ENCODE results near the gene ZFP36L2. TPM values are rescaled to one million over a fixed set of nuclear protein-coding genes. Genes with fewer than 3 reads are reported as not detected.

ZFP36L2 gene
- total and polyA plus RNA-seq, 9 of the 15 experiments (the other 6 are each of a cell fraction or from before 2014, with no cell fraction given): 4.1 to 60.6 (median 20.3) TPM

DNA sequence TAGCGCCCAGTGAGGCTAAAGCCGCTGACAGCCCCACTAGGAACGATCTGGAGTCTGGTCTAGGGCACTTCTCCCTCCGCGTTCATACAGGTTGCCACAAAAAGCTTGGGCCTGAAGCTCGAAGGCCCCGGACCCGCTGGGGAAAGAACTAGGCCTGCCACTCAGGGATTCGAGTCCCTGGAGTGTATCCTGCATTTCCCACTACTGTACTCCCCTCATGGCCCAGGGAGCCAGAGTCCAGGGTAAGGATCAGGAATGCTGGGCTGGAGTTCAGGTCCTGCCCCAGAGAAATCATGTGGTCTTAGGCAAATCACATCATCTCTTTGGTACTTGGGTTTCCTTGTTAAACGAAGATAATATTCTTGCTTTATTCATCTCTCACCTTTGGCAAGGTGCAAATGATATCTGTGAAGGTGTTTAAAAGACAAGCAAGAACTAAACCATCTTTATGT, 1.4 kb upstream of the ZFP36L2 start (continued):
- TF ChIP-seq ZKSCAN1 (IDR thresholded peaks at IDR 0.05; ENCODE audit: low read depth, low read length) (0 out of 2 replicates have a peak, but pooled peaks have one; percentile 47), SREBF1 (IDR thresholded peaks at IDR 0.05; ENCODE audit: borderline replicate concordance, low read depth, low read length) (no peak), MTA1 (IDR thresholded peaks at IDR 0.05; ENCODE audit: borderline replicate concordance) (no peak), RFX7 (CRISPR knock-in tag; IDR thresholded peaks at IDR 0.05) (no peak), FOXJ3 (CRISPR knock-in tag; IDR thresholded peaks at IDR 0.05) (no peak), SOX6 (IDR thresholded peaks at IDR 0.05) (no peak), ZBTB49 (CRISPR knock-in tag; IDR thresholded peaks at IDR 0.05; ENCODE audit: borderline replicate concordance) (no peak), ZNF583 (CRISPR knock-in tag; IDR thresholded peaks at IDR 0.05) (no peak), HDGF (IDR thresholded peaks at IDR 0.05) (0 out of 2 replicates have a peak, but pooled peaks have one; percentile 16), DLX4 (CRISPR knock-in tag; IDR thresholded peaks at IDR 0.05) (no peak)
- TF ChIP-seq, protein P1, sequence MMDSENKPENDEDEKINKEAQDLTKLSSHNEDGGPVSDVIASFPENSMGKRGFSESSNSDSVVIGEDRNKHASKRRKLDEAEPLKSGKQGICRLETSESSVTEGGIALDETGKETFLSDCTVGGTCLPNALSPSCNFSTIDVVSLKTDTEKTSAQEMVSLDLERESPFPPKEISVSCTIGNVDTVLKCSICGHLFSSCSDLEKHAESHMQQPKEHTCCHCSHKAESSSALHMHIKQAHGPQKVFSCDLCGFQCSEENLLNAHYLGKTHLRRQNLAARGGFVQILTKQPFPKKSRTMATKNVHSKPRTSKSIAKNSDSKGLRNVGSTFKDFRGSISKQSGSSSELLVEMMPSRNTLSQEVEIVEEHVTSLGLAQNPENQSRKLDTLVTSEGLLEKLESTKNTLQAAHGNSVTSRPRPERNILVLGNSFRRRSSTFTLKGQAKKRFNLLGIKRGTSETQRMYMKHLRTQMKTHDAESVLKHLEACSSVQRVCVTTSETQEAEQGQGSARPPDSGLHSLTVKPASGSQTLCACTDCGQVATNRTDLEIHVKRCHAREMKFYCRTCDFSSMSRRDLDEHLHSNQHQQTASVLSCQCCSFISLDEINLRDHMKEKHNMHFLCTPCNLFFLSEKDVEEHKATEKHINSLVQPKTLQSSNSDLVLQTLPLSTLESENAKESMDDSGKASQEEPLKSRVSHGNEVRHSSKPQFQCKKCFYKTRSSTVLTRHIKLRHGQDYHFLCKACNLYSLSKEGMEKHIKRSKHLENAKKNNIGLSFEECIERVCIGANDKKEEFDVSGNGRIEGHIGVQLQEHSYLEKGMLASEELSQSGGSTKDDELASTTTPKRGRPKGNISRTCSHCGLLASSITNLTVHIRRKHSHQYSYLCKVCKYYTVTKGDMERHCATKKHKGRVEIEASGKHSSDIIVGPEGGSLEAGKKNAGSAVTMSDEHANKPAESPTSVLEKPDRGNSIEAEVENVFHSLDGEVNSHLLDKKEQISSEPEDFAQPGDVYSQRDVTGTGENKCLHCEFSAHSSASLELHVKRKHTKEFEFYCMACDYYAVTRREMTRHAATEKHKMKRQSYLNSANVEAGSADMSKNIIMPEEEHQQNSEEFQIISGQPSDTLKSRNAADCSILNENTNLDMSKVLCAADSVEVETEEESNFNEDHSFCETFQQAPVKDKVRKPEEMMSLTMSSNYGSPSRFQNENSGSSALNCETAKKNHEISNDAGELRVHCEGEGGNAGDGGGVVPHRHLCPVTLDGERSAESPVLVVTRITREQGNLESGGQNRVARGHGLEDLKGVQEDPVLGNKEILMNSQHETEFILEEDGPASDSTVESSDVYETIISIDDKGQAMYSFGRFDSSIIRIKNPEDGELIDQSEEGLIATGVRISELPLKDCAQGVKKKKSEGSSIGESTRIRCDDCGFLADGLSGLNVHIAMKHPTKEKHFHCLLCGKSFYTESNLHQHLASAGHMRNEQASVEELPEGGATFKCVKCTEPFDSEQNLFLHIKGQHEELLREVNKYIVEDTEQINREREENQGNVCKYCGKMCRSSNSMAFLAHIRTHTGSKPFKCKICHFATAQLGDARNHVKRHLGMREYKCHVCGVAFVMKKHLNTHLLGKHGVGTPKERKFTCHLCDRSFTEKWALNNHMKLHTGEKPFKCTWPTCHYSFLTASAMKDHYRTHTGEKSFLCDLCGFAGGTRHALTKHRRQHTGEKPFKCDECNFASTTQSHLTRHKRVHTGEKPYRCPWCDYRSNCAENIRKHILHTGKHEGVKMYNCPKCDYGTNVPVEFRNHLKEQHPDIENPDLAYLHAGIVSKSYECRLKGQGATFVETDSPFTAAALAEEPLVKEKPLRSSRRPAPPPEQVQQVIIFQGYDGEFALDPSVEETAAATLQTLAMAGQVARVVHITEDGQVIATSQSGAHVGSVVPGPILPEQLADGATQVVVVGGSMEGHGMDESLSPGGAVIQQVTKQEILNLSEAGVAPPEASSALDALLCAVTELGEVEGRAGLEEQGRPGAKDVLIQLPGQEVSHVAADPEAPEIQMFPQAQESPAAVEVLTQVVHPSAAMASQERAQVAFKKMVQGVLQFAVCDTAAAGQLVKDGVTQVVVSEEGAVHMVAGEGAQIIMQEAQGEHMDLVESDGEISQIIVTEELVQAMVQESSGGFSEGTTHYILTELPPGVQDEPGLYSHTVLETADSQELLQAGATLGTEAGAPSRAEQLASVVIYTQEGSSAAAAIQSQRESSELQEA (IDR thresholded peaks at IDR 0.05; ENCODE audit: low read depth): no peak
- TF ChIP-seq, protein P2, sequence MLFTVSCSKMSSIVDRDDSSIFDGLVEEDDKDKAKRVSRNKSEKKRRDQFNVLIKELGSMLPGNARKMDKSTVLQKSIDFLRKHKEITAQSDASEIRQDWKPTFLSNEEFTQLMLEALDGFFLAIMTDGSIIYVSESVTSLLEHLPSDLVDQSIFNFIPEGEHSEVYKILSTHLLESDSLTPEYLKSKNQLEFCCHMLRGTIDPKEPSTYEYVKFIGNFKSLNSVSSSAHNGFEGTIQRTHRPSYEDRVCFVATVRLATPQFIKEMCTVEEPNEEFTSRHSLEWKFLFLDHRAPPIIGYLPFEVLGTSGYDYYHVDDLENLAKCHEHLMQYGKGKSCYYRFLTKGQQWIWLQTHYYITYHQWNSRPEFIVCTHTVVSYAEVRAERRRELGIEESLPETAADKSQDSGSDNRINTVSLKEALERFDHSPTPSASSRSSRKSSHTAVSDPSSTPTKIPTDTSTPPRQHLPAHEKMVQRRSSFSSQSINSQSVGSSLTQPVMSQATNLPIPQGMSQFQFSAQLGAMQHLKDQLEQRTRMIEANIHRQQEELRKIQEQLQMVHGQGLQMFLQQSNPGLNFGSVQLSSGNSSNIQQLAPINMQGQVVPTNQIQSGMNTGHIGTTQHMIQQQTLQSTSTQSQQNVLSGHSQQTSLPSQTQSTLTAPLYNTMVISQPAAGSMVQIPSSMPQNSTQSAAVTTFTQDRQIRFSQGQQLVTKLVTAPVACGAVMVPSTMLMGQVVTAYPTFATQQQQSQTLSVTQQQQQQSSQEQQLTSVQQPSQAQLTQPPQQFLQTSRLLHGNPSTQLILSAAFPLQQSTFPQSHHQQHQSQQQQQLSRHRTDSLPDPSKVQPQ (CRISPR knock-in tag; IDR thresholded peaks at IDR 0.05; ENCODE audit: borderline replicate concordance): no peak
- TF ChIP-seq, protein P3, sequence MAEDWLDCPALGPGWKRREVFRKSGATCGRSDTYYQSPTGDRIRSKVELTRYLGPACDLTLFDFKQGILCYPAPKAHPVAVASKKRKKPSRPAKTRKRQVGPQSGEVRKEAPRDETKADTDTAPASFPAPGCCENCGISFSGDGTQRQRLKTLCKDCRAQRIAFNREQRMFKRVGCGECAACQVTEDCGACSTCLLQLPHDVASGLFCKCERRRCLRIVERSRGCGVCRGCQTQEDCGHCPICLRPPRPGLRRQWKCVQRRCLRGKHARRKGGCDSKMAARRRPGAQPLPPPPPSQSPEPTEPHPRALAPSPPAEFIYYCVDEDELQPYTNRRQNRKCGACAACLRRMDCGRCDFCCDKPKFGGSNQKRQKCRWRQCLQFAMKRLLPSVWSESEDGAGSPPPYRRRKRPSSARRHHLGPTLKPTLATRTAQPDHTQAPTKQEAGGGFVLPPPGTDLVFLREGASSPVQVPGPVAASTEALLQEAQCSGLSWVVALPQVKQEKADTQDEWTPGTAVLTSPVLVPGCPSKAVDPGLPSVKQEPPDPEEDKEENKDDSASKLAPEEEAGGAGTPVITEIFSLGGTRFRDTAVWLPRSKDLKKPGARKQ (CRISPR knock-in tag; IDR thresholded peaks at IDR 0.05): no peak

All from K562 (cell line).